HEK293 (cell line): ENCODE data around the gene CASP2.

ENCODE experiments used
- CTCF ChIA-PET: fragments of 350-600 bp; formaldehyde crosslinking; extraction: SDS; loops from one replicate; lab custom pipeline; 2021; ENCODE audit warnings: antibody characterized with exemption; lab: Yijun Ruan, JAX
- POLR2A ChIA-PET: fragments of 300-600 bp; formaldehyde crosslinking; extraction: SDS; loops from one replicate; lab custom pipeline; 2020; ENCODE audit warnings: antibody characterized with exemption, inconsistent platforms; lab: Yijun Ruan, JAX
- H3K27ac ChIP-seq: fragments of 200-500 bp; sonication (Bioruptor generic); 2 replicates; pipeline ENCODE4 v1.5.1; 2014; ENCODE audit warnings: low read depth, low read length, control low read depth, inconsistent platforms; ENCODE audit errors: extremely low read depth
- H3K36me3 ChIP-seq, 2 experiments: fragments of 200-500 bp in 1 of 2; sonication (Bioruptor generic) in 1 of 2; 1 replicate in 1 of 2; 2 replicates in 1 of 2; pipeline ENCODE4 v1.5.1; 2014 to 2017; ENCODE audit warnings: inconsistent platforms in 2 of 2, low read length in 2 of 2; ENCODE audit not compliant: control insufficient read depth in 2 of 2, insufficient read depth in 1 of 2
- H3K4me1 ChIP-seq: fragments of 200-500 bp; sonication (Bioruptor generic); 2 replicates; pipeline ENCODE4 v1.5.1; 2014; ENCODE audit warnings: mild to moderate bottlenecking, low read length, inconsistent platforms; ENCODE audit not compliant: control insufficient read depth, insufficient read depth
- H3K4me3 ChIP-seq: 2 replicates; pipeline ENCODE4 v1.5.1; 2011; ENCODE audit warnings: low read depth, mild to moderate bottlenecking, control low read depth, low read length, moderate library complexity
- H3K9me3 ChIP-seq: fragments of 200-500 bp; sonication (Bioruptor generic); 2 replicates; pipeline ENCODE4 v1.5.1; 2014; ENCODE audit warnings: low read depth, low read length, inconsistent platforms; ENCODE audit not compliant: control insufficient read depth, insufficient read depth
- BCL11A ChIP-seq: fragments of 450-650 bp; formaldehyde crosslinking; IDR thresholded peaks from 2 replicates; pipeline ENCODE4 v1.5.1; 2016; ENCODE audit warnings: low read depth, missing biosample characterization, missing genetic modification characterization
- GLI2 ChIP-seq: fragments of 450-650 bp; formaldehyde crosslinking; IDR thresholded peaks from 2 replicates; pipeline ENCODE4; 2017; ENCODE audit warnings: missing biosample characterization, missing genetic modification characterization, low read depth, borderline replicate concordance
- IKZF3 ChIP-seq: fragments of 450-650 bp; IDR thresholded peaks from 2 replicates; pipeline ENCODE4 v1.5.0; 2018; ENCODE audit warnings: missing biosample characterization, mild to moderate bottlenecking, missing genetic modification characterization, moderate library complexity
- KLF8 ChIP-seq: fragments of 450-650 bp; formaldehyde crosslinking; IDR thresholded peaks from 2 replicates; pipeline ENCODE4 v1.5.1; 2016; ENCODE audit warnings: missing biosample characterization, missing genetic modification characterization
- PRDM1 ChIP-seq: fragments of 450-650 bp; formaldehyde crosslinking; IDR thresholded peaks from 2 replicates; pipeline ENCODE4; 2016; ENCODE audit warnings: missing biosample characterization, missing genetic modification characterization
- PRDM2 ChIP-seq: fragments of 450-650 bp; formaldehyde crosslinking; IDR thresholded peaks from 2 replicates; pipeline ENCODE4 v1.5.1; 2016; ENCODE audit warnings: missing biosample characterization, missing genetic modification characterization, borderline replicate concordance
- REST ChIP-seq: fragments of 450-650 bp; formaldehyde crosslinking; IDR thresholded peaks from 2 replicates; pipeline ENCODE4 v1.5.1; 2016; ENCODE audit warnings: missing biosample characterization, missing genetic modification characterization
- SCRT1 ChIP-seq: fragments of 450-650 bp; formaldehyde crosslinking; IDR thresholded peaks from 2 replicates; pipeline ENCODE4 v1.5.1; 2016; ENCODE audit warnings: missing biosample characterization, missing genetic modification characterization, borderline replicate concordance
- YY2 ChIP-seq: fragments of 450-650 bp; formaldehyde crosslinking; IDR thresholded peaks from 2 replicates; pipeline ENCODE4 v1.5.1; 2016; ENCODE audit warnings: missing biosample characterization, missing genetic modification characterization
- ZBTB1 ChIP-seq: fragments of 450-650 bp; formaldehyde crosslinking; IDR thresholded peaks from 2 replicates; pipeline ENCODE4 v1.5.1; 2016; ENCODE audit warnings: missing biosample characterization, missing genetic modification characterization
- ZBTB44 ChIP-seq: fragments of 450-650 bp; IDR thresholded peaks from 2 replicates; pipeline ENCODE4 v1.5.1; 2018; ENCODE audit warnings: missing biosample characterization, mild to moderate bottlenecking, missing genetic modification characterization
- ZNF146 ChIP-seq: fragments of 450-650 bp; formaldehyde crosslinking; IDR thresholded peaks from 2 replicates; pipeline ENCODE4 v1.5.1; 2016; ENCODE audit warnings: missing biosample characterization, missing genetic modification characterization
- ZNF155 ChIP-seq: fragments of 450-650 bp; formaldehyde crosslinking; IDR thresholded peaks from 2 replicates; pipeline ENCODE4 v1.5.1; 2016; ENCODE audit warnings: missing biosample characterization, missing genetic modification characterization
- ZNF184 ChIP-seq: fragments of 450-650 bp; IDR thresholded peaks from 2 replicates; pipeline ENCODE4 v1.5.1; 2018; ENCODE audit warnings: missing biosample characterization, mild to moderate bottlenecking, missing genetic modification characterization
- ZNF248 ChIP-seq: fragments of 450-650 bp; formaldehyde crosslinking; IDR thresholded peaks from 2 replicates; pipeline ENCODE4 v1.5.1; 2017; ENCODE audit warnings: missing biosample characterization, missing genetic modification characterization
- ZNF292 ChIP-seq: fragments of 450-650 bp; formaldehyde crosslinking; IDR thresholded peaks from 2 replicates; pipeline ENCODE4 v1.5.1; 2016; ENCODE audit warnings: low read depth, missing biosample characterization, missing genetic modification characterization, borderline replicate concordance
- ZNF350 ChIP-seq: fragments of 450-650 bp; formaldehyde crosslinking; IDR thresholded peaks from 2 replicates; pipeline ENCODE4 v1.5.0; 2017; ENCODE audit warnings: missing biosample characterization, mild to moderate bottlenecking, missing genetic modification characterization
- ZNF449 ChIP-seq: fragments of 450-650 bp; formaldehyde crosslinking; IDR thresholded peaks from 2 replicates; pipeline ENCODE4 v1.5.1; 2017; ENCODE audit warnings: missing biosample characterization, mild to moderate bottlenecking, missing genetic modification characterization, moderate library complexity
- ZNF48 ChIP-seq: fragments of 450-650 bp; formaldehyde crosslinking; IDR thresholded peaks from 2 replicates; pipeline ENCODE4 v1.5.1; 2016; ENCODE audit warnings: missing biosample characterization, missing genetic modification characterization
- ZNF560 ChIP-seq: fragments of 450-650 bp; formaldehyde crosslinking; IDR thresholded peaks from 2 replicates; pipeline ENCODE4 v1.5.1; 2017; ENCODE audit warnings: missing biosample characterization, missing genetic modification characterization, borderline replicate concordance
- ZNF585B ChIP-seq: fragments of 450-650 bp; formaldehyde crosslinking; IDR thresholded peaks from 2 replicates; pipeline ENCODE4 v1.5.1; 2016; ENCODE audit warnings: missing biosample characterization, missing genetic modification characterization
- ZNF639 ChIP-seq: fragments of 450-650 bp; formaldehyde crosslinking; IDR thresholded peaks from 2 replicates; pipeline ENCODE4 v1.5.1; 2016; ENCODE audit warnings: missing biosample characterization, missing genetic modification characterization
- ZNF777 ChIP-seq: fragments of 450-650 bp; formaldehyde crosslinking; IDR thresholded peaks from 2 replicates; pipeline ENCODE4 v1.5.1; 2017; ENCODE audit warnings: missing biosample characterization, missing genetic modification characterization, borderline replicate concordance
- ZNF791 ChIP-seq: fragments of 450-650 bp; formaldehyde crosslinking; IDR thresholded peaks from 2 replicates; pipeline ENCODE4 v1.5.1; 2016; ENCODE audit warnings: missing biosample characterization, missing genetic modification characterization
- ZSCAN16 ChIP-seq: fragments of 450-650 bp; formaldehyde crosslinking; IDR thresholded peaks from 2 replicates; pipeline ENCODE4 v1.5.1; 2016; ENCODE audit warnings: missing biosample characterization, missing genetic modification characterization

Gene CASP2

GRCh38 chr7:143321242-143321641, 33.1 kb downstream of the CASP2 start (continued):
- TF ChIP-seq PRDM2 (tag by site-specific recombination) (no peak), ZNF791 (tag by site-specific recombination) (no peak), ZNF639 (tag by site-specific recombination) (no peak), ZNF155 (tag by site-specific recombination) (no peak), ZBTB44 (no peak), PRDM1 (tag by site-specific recombination) (no peak), ZNF248 (tag by site-specific recombination) (no peak), GLI2 (tag by site-specific recombination) (no peak), KLF8 (tag by site-specific recombination) (no peak), ZNF585B (no peak), ZNF48 (no peak), ZNF146 (tag by site-specific recombination) (no peak), YY2 (tag by site-specific recombination) (no peak), ZNF184 (tag by site-specific recombination) (no peak), ZBTB1 (tag by site-specific recombination) (no peak), IKZF3 (no peak)
- TF ChIP-seq, all 188 proteins: peak for 0

- TF ChIP-seq ZNF560 (tag by site-specific recombination): no peak
- no peak for TF ChIP-seq ZNF449 (tag by site-specific recombination)
- no peak for TF ChIP-seq BCL11A (tag by site-specific recombination)
- TF ChIP-seq SCRT1 (tag by site-specific recombination): no peak
- TF ChIP-seq REST (tag by site-specific recombination): peak; percentile 87
- TF ChIP-seq ZNF350: no peak
- no peak for TF ChIP-seq ZNF292 (tag by site-specific recombination)
- TF ChIP-seq ZNF777 (tag by site-specific recombination): no peak
- no peak for TF ChIP-seq ZSCAN16 (tag by site-specific recombination)
- POLR2A ChIA-PET: no interaction called here
- H3K27ac ChIP-seq: no peak overlapping the region
- H3K4me1 ChIP-seq: no peaks in the 10 kb centered on the region
- H3K4me3 ChIP-seq: no peak overlapping the region
- CTCF ChIA-PET: interaction anchor here (0.5 to 1.1 kb wide), 4 partner anchors 14 to 455 kb away, joined by 3 to 4 read pairs (median 3); no protein-coding TSS in a partner anchor
- H3K36me3 ChIP-seq: no peaks in the 10 kb centered on the region
- no peaks in the 10 kb centered on the region for H3K9me3 ChIP-seq
These were observed 33.6 kb downstream of the CASP2 start for GRCh38 chr7:143321734-143322133.
